ENCODE measurements around the gene CASP1.
A peak's percentile ranks its signal among the peaks of the same experiment; 100 is the strongest.

The CASP1 gene

GRCh38 chr11:105000797-105001196 is 34.1 kb downstream of the CASP1 start:
- peak; percentile 47 for TF ChIP-seq CTCF (IDR thresholded peaks at IDR 0.05; ENCODE audit: low read depth, low read length)
- no peak overlapping the region for H3K4me3 ChIP-seq (ENCODE audit: low read depth, low read length)
- no peak for DNase-seq (ENCODE audit: low read depth, low spot score)
- in situ Hi-C loops (cut with HindIII; ENCODE audit: low sequenced_read_pairs), result no loop called here

GRCh38 chr11:105000167-105000566 is 34.8 kb downstream of the CASP1 start:
- DNase-seq (ENCODE audit: low read depth, low spot score), result no peak
- TF ChIP-seq CTCF (IDR thresholded peaks at IDR 0.05; ENCODE audit: low read depth, low read length), result no peak
- H3K4me3 ChIP-seq (ENCODE audit: low read depth, low read length), result no peak overlapping the region
- in situ Hi-C loops (cut with HindIII; ENCODE audit: low sequenced_read_pairs), result no loop called here

GRCh38 chr11:104999721-105000120 is 35.2 kb downstream of the CASP1 start:
- TF ChIP-seq CTCF (IDR thresholded peaks at IDR 0.05; ENCODE audit: low read depth, low read length), result no peak
- no peak for DNase-seq (ENCODE audit: low read depth, low spot score)
- in situ Hi-C loops (cut with HindIII; ENCODE audit: low sequenced_read_pairs), result no loop called here
- H3K4me3 ChIP-seq (ENCODE audit: low read depth, low read length), result no peak overlapping the region

GRCh38 chr11:104997288-104997687 is 37.7 kb downstream of the CASP1 start:
- in situ Hi-C loops (cut with HindIII; ENCODE audit: low sequenced_read_pairs), result no loop called here
- no peak for DNase-seq (ENCODE audit: low read depth, low spot score)
- no peak overlapping the region for H3K4me3 ChIP-seq (ENCODE audit: low read depth, low read length)
- TF ChIP-seq CTCF (IDR thresholded peaks at IDR 0.05; ENCODE audit: low read depth, low read length), result no peak

GRCh38 chr11:104995001-104995408 is 39.9 kb downstream of the CASP1 start:
- no peak for TF ChIP-seq CTCF (IDR thresholded peaks at IDR 0.05; ENCODE audit: low read depth, low read length)
- H3K4me3 ChIP-seq (ENCODE audit: low read depth, low read length), result no peak overlapping the region
- in situ Hi-C loops (cut with HindIII; ENCODE audit: low sequenced_read_pairs), result no loop called here
- DNase-seq (ENCODE audit: low read depth, low spot score), result no peak

GRCh38 chr11:104992781-104993180 is 42.2 kb downstream of the CASP1 start:
- no peak overlapping the region for H3K4me3 ChIP-seq (ENCODE audit: low read depth, low read length)
- no peak for DNase-seq (ENCODE audit: low read depth, low spot score)
- no peak for TF ChIP-seq CTCF (IDR thresholded peaks at IDR 0.05; ENCODE audit: low read depth, low read length)
- in situ Hi-C loops (cut with HindIII; ENCODE audit: low sequenced_read_pairs), result no loop called here

GRCh38 chr11:104991994-104992393 is 43.0 kb downstream of the CASP1 start:
- no peak for TF ChIP-seq CTCF (IDR thresholded peaks at IDR 0.05; ENCODE audit: low read depth, low read length)
- DNase-seq (ENCODE audit: low read depth, low spot score), result no peak
- H3K4me3 ChIP-seq (ENCODE audit: low read depth, low read length), result no peak overlapping the region
- in situ Hi-C loops (cut with HindIII; ENCODE audit: low sequenced_read_pairs), result no loop called here

Data from astrocyte of the spinal cord (primary cell).